HepG2 (cell line): ENCODE data around the gene UGCG. TPM values are rescaled to one million over a fixed set of nuclear protein-coding genes. Genes with fewer than 3 reads are reported as not detected.
A peak's percentile ranks its signal among the peaks of the same experiment; 100 is the strongest.

Source experiments
- SP4 ChIP-seq: sonication (generic); formaldehyde crosslinking; IDR thresholded peaks from 2 replicates; pipeline ENCODE4 v1.8.1; 2023; ENCODE audit warnings: mild to moderate bottlenecking, missing genetic modification reagents
- ZBTB20 ChIP-seq: sonication (generic); formaldehyde crosslinking; IDR thresholded peaks from 2 replicates; pipeline ENCODE4 v1.8.1; 2023; ENCODE audit warnings: missing genetic modification reagents, low read depth, mild to moderate bottlenecking, borderline replicate concordance
- ZBTB43 ChIP-seq: sonication (generic); formaldehyde crosslinking; conservative IDR thresholded peaks from 2 replicates; pipeline ENCODE4 v1.4.0; 2020; ENCODE audit warnings: missing genetic modification reagents
- ZNF253 ChIP-seq: sonication (generic); formaldehyde crosslinking; IDR thresholded peaks from 2 replicates; pipeline ENCODE4 v1.8.0; 2022; ENCODE audit warnings: mild to moderate bottlenecking, missing genetic modification reagents, borderline replicate concordance
- ZNF264 ChIP-seq: sonication (generic); formaldehyde crosslinking; IDR thresholded peaks from 2 replicates; pipeline ENCODE4 v1.4.0; 2020; ENCODE audit warnings: missing genetic modification reagents
- ZNF296 ChIP-seq: sonication (generic); formaldehyde crosslinking; conservative IDR thresholded peaks from 2 replicates; pipeline ENCODE4 v1.5.0; 2020; ENCODE audit warnings: mild to moderate bottlenecking, missing genetic modification reagents
- ZNF350 ChIP-seq: sonication (generic); formaldehyde crosslinking; IDR thresholded peaks from 2 replicates; pipeline ENCODE4 v1.4.0; 2020; ENCODE audit warnings: mild to moderate bottlenecking, low read depth, missing genetic modification reagents, borderline replicate concordance
- ZNF546 ChIP-seq: sonication (generic); formaldehyde crosslinking; conservative IDR thresholded peaks from 2 replicates; pipeline ENCODE4 v1.8.1; 2023; ENCODE audit warnings: mild to moderate bottlenecking, missing genetic modification reagents
- ZNF598 ChIP-seq: sonication (generic); formaldehyde crosslinking; IDR thresholded peaks from 2 replicates; pipeline ENCODE4 v1.5.1; 2020; ENCODE audit warnings: mild to moderate bottlenecking, missing genetic modification reagents, borderline replicate concordance
- polyA plus RNA-seq, 8 experiments: library from polyadenylated mRNA; depleted of rRNA in 3 of 8; stranded (reverse) in 7 of 8; unstranded in 1 of 8; fragments of >200 nt; fragmentation: Illumina TruSeq in 4 of 8; extraction: Trizol in 4 of 8; gene quantifications; 2 replicates each; pipeline versions ENCODE4 v1.2.1 to v1.2.3, GENCODE V29; 2011 to 2016; ENCODE audit warnings: low read depth in 4 of 8, missing spikeins in 1 of 8, mixed read lengths in 1 of 8; ENCODE audit not compliant: insufficient read depth in 1 of 8
- total RNA-seq, 5 experiments: library from RNA; depleted of rRNA; stranded (reverse); fragments of >200 nt; fragmentation: Illumina TruSeq; extraction: Trizol; gene quantifications; 2 replicates each; pipeline ENCODE4 v1.2.3, GENCODE V29; 2016; ENCODE audit warnings: low read depth in 1 of 5
- TF ChIP-seq, protein P1 (sequence below): sonication (generic); formaldehyde crosslinking; IDR thresholded peaks from 2 replicates; pipeline ENCODE4 v1.5.1; 2020; ENCODE audit warnings: mild to moderate bottlenecking, missing genetic modification reagents, borderline replicate concordance
- TF ChIP-seq, protein P2 (sequence below): sonication (generic); formaldehyde crosslinking; IDR thresholded peaks from 2 replicates; pipeline ENCODE4 v1.4.0; 2020; ENCODE audit warnings: mild to moderate bottlenecking, missing genetic modification reagents
- TF ChIP-seq, protein P3 (sequence below): sonication (generic); formaldehyde crosslinking; IDR thresholded peaks from 2 replicates; pipeline ENCODE4 v1.9.0; 2021; ENCODE audit warnings: mild to moderate bottlenecking, missing genetic modification reagents

UGCG gene
- total and polyA plus RNA-seq, 2 of the 13 experiments (the other 11 are each of a cell fraction or from before 2014, with no cell fraction given), result 10.5 to 13.9 TPM

GRCh38 chr9:111896942-111897600 is 457 bp downstream of the UGCG start (continued):
- TF ChIP-seq ZNF264 (no peak), ZBTB43 (CRISPR knock-in tag) (no peak), ZNF546 (CRISPR knock-in tag) (no peak), ZNF350 (0 out of 2 replicates have a peak, but pooled peaks have one; percentile 47), ZNF253 (CRISPR knock-in tag) (no peak), ZNF296 (peak; percentile 78), ZNF598 (CRISPR knock-in tag) (peak; percentile 46; the same call in 1 of the 2 replicates), SP4 (CRISPR knock-in tag) (no peak), ZBTB20 (CRISPR knock-in tag) (no peak)
- TF ChIP-seq, protein P1, sequence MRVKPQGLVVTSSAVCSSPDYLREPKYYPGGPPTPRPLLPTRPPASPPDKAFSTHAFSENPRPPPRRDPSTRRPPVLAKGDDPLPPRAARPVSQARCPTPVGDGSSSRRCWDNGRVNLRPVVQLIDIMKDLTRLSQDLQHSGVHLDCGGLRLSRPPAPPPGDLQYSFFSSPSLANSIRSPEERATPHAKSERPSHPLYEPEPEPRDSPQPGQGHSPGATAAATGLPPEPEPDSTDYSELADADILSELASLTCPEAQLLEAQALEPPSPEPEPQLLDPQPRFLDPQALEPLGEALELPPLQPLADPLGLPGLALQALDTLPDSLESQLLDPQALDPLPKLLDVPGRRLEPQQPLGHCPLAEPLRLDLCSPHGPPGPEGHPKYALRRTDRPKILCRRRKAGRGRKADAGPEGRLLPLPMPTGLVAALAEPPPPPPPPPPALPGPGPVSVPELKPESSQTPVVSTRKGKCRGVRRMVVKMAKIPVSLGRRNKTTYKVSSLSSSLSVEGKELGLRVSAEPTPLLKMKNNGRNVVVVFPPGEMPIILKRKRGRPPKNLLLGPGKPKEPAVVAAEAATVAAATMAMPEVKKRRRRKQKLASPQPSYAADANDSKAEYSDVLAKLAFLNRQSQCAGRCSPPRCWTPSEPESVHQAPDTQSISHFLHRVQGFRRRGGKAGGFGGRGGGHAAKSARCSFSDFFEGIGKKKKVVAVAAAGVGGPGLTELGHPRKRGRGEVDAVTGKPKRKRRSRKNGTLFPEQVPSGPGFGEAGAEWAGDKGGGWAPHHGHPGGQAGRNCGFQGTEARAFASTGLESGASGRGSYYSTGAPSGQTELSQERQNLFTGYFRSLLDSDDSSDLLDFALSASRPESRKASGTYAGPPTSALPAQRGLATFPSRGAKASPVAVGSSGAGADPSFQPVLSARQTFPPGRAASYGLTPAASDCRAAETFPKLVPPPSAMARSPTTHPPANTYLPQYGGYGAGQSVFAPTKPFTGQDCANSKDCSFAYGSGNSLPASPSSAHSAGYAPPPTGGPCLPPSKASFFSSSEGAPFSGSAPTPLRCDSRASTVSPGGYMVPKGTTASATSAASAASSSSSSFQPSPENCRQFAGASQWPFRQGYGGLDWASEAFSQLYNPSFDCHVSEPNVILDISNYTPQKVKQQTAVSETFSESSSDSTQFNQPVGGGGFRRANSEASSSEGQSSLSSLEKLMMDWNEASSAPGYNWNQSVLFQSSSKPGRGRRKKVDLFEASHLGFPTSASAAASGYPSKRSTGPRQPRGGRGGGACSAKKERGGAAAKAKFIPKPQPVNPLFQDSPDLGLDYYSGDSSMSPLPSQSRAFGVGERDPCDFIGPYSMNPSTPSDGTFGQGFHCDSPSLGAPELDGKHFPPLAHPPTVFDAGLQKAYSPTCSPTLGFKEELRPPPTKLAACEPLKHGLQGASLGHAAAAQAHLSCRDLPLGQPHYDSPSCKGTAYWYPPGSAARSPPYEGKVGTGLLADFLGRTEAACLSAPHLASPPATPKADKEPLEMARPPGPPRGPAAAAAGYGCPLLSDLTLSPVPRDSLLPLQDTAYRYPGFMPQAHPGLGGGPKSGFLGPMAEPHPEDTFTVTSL (CRISPR knock-in tag), result no peak
- TF ChIP-seq, protein P2, sequence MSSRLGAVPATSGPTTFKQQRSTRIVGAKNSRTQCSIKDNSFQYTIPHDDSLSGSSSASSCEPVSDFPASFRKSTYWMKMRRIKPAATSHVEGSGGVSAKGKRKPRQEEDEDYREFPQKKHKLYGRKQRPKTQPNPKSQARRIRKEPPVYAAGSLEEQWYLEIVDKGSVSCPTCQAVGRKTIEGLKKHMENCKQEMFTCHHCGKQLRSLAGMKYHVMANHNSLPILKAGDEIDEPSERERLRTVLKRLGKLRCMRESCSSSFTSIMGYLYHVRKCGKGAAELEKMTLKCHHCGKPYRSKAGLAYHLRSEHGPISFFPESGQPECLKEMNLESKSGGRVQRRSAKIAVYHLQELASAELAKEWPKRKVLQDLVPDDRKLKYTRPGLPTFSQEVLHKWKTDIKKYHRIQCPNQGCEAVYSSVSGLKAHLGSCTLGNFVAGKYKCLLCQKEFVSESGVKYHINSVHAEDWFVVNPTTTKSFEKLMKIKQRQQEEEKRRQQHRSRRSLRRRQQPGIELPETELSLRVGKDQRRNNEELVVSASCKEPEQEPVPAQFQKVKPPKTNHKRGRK (CRISPR knock-in tag), result no peak
- TF ChIP-seq, protein P3, sequence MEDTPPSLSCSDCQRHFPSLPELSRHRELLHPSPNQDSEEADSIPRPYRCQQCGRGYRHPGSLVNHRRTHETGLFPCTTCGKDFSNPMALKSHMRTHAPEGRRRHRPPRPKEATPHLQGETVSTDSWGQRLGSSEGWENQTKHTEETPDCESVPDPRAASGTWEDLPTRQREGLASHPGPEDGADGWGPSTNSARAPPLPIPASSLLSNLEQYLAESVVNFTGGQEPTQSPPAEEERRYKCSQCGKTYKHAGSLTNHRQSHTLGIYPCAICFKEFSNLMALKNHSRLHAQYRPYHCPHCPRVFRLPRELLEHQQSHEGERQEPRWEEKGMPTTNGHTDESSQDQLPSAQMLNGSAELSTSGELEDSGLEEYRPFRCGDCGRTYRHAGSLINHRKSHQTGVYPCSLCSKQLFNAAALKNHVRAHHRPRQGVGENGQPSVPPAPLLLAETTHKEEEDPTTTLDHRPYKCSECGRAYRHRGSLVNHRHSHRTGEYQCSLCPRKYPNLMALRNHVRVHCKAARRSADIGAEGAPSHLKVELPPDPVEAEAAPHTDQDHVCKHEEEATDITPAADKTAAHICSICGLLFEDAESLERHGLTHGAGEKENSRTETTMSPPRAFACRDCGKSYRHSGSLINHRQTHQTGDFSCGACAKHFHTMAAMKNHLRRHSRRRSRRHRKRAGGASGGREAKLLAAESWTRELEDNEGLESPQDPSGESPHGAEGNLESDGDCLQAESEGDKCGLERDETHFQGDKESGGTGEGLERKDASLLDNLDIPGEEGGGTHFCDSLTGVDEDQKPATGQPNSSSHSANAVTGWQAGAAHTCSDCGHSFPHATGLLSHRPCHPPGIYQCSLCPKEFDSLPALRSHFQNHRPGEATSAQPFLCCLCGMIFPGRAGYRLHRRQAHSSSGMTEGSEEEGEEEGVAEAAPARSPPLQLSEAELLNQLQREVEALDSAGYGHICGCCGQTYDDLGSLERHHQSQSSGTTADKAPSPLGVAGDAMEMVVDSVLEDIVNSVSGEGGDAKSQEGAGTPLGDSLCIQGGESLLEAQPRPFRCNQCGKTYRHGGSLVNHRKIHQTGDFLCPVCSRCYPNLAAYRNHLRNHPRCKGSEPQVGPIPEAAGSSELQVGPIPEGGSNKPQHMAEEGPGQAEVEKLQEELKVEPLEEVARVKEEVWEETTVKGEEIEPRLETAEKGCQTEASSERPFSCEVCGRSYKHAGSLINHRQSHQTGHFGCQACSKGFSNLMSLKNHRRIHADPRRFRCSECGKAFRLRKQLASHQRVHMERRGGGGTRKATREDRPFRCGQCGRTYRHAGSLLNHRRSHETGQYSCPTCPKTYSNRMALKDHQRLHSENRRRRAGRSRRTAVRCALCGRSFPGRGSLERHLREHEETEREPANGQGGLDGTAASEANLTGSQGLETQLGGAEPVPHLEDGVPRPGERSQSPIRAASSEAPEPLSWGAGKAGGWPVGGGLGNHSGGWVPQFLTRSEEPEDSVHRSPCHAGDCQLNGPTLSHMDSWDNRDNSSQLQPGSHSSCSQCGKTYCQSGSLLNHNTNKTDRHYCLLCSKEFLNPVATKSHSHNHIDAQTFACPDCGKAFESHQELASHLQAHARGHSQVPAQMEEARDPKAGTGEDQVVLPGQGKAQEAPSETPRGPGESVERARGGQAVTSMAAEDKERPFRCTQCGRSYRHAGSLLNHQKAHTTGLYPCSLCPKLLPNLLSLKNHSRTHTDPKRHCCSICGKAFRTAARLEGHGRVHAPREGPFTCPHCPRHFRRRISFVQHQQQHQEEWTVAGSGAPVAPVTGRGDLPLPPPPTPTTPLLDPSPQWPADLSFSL, result 0 out of 2 replicates have a peak, but pooled peaks have one; percentile 44
